ENCODE results near the gene ARHGDIB. TPM values are rescaled to one million over a fixed set of nuclear protein-coding genes. Genes with fewer than 3 reads are reported as not detected.

ARHGDIB gene
- total RNA-seq, 3 donors from 2014 or later, result 241 to 278 (median 247) TPM

- DNase-seq, result no peak
- Mint-ChIP-seq H3K27me3 (ENCODE audit: low read depth) (peaks cover under 1% of the 10 kb centered on the region), H3K9me3 (peaks cover 6% of the 10 kb centered on the region), H3K36me3 (ENCODE audit: insufficient read depth) (no peaks in the 10 kb centered on the region), H3K4me3 (no peak overlapping the region), H3K4me1 (ENCODE audit: low read depth) (peaks cover 37% of the 10 kb centered on the region)
- no peak for ATAC-seq
These were observed 31.7 kb upstream of the ARHGDIB start for GRCh38 chr12:14993117-14993516.

GRCh38 chr12:14992673-14993072 is 31.3 kb upstream of the ARHGDIB start:
- no peaks in the 10 kb centered on the region for H3K27me3 Mint-ChIP-seq (ENCODE audit: low read depth)
- no peak for DNase-seq
- no peak overlapping the region for H3K4me3 Mint-ChIP-seq
- H3K4me1 Mint-ChIP-seq (ENCODE audit: low read depth), result peaks cover 38% of the 10 kb centered on the region
- peaks cover 6% of the 10 kb centered on the region for H3K9me3 Mint-ChIP-seq
- ATAC-seq, result no peak
- no peaks in the 10 kb centered on the region for H3K36me3 Mint-ChIP-seq (ENCODE audit: insufficient read depth)

GRCh38 chr12:14991069-14991468 is 29.7 kb upstream of the ARHGDIB start:
- Mint-ChIP-seq H3K9me3 (peaks cover 6% of the 10 kb centered on the region), H3K27me3 (ENCODE audit: low read depth) (no peaks in the 10 kb centered on the region), H3K4me1 (ENCODE audit: low read depth) (peaks cover 38% of the 10 kb centered on the region), H3K36me3 (ENCODE audit: insufficient read depth) (no peaks in the 10 kb centered on the region), H3K4me3 (no peak overlapping the region)
- no peak for ATAC-seq
- no peak for DNase-seq

GRCh38 chr12:14989790-14990189 is 28.4 kb upstream of the ARHGDIB start:
- Mint-ChIP-seq H3K4me3 (no peak overlapping the region), H3K36me3 (ENCODE audit: insufficient read depth) (no peaks in the 10 kb centered on the region), H3K9me3 (peaks cover 6% of the 10 kb centered on the region), H3K27me3 (ENCODE audit: low read depth) (no peaks in the 10 kb centered on the region), H3K4me1 (ENCODE audit: low read depth) (peaks cover 28% of the 10 kb centered on the region)
- ATAC-seq (no peak), DNase-seq (no peak)

GRCh38 chr12:14988035-14988434 is 26.6 kb upstream of the ARHGDIB start:
- ATAC-seq (no peak), DNase-seq (no peak)
- Mint-ChIP-seq H3K9me3 (peaks cover 6% of the 10 kb centered on the region), H3K27me3 (ENCODE audit: low read depth) (no peaks in the 10 kb centered on the region), H3K36me3 (ENCODE audit: insufficient read depth) (no peaks in the 10 kb centered on the region), H3K4me1 (ENCODE audit: low read depth) (peaks cover 24% of the 10 kb centered on the region), H3K4me3 (no peak overlapping the region)

GRCh38 chr12:14986449-14986848 is 25.0 kb upstream of the ARHGDIB start:
- DNase-seq (no peak), ATAC-seq (no peak)
- Mint-ChIP-seq H3K27me3 (ENCODE audit: low read depth) (no peaks in the 10 kb centered on the region), H3K4me1 (ENCODE audit: low read depth) (peaks cover 35% of the 10 kb centered on the region), H3K36me3 (ENCODE audit: insufficient read depth) (no peaks in the 10 kb centered on the region), H3K4me3 (no peak overlapping the region), H3K9me3 (peaks cover 5% of the 10 kb centered on the region)

GRCh38 chr12:14984766-14985285 is 23.4 kb upstream of the ARHGDIB start:
- Mint-ChIP-seq H3K4me3 (no peak overlapping the region), H3K4me1 (ENCODE audit: low read depth) (peaks cover 48% of the 10 kb centered on the region), H3K9me3 (no peaks in the 10 kb centered on the region), H3K27me3 (ENCODE audit: low read depth) (no peaks in the 10 kb centered on the region), H3K36me3 (ENCODE audit: insufficient read depth) (no peaks in the 10 kb centered on the region)
- ATAC-seq, result no peak
- DNase-seq, result no peak

- no peaks in the 10 kb centered on the region for H3K27me3 Mint-ChIP-seq (ENCODE audit: low read depth)
- no peaks in the 10 kb centered on the region for H3K9me3 Mint-ChIP-seq
- peaks cover 47% of the 10 kb centered on the region for H3K4me1 Mint-ChIP-seq (ENCODE audit: low read depth)
- no peak overlapping the region for H3K4me3 Mint-ChIP-seq
- ATAC-seq (no peak), DNase-seq (no peak)
- H3K36me3 Mint-ChIP-seq (ENCODE audit: insufficient read depth), result no peaks in the 10 kb centered on the region
These were observed 22.6 kb upstream of the ARHGDIB start for GRCh38 chr12:14984036-14984435.

GRCh38 chr12:14982991-14983390 is 21.6 kb upstream of the ARHGDIB start:
- Mint-ChIP-seq H3K4me1 (ENCODE audit: low read depth) (peaks cover 54% of the 10 kb centered on the region), H3K9me3 (no peaks in the 10 kb centered on the region), H3K4me3 (no peak overlapping the region), H3K36me3 (ENCODE audit: insufficient read depth) (no peaks in the 10 kb centered on the region), H3K27me3 (ENCODE audit: low read depth) (no peaks in the 10 kb centered on the region)
- DNase-seq, result no peak
- no peak for ATAC-seq

- no peak for DNase-seq
- peaks cover 56% of the 10 kb centered on the region for H3K4me1 Mint-ChIP-seq (ENCODE audit: low read depth)
- ATAC-seq, result no peak
- H3K9me3 Mint-ChIP-seq, result no peaks in the 10 kb centered on the region
- H3K4me3 Mint-ChIP-seq, result no peak overlapping the region
- H3K36me3 Mint-ChIP-seq (ENCODE audit: insufficient read depth), result no peaks in the 10 kb centered on the region
- H3K27me3 Mint-ChIP-seq (ENCODE audit: low read depth), result no peaks in the 10 kb centered on the region
These were observed 21.2 kb upstream of the ARHGDIB start for GRCh38 chr12:14982562-14982961.

- ATAC-seq, result no peak
- H3K4me1 Mint-ChIP-seq (ENCODE audit: low read depth), result peaks cover 56% of the 10 kb centered on the region
- no peaks in the 10 kb centered on the region for H3K9me3 Mint-ChIP-seq
- H3K4me3 Mint-ChIP-seq, result no peak overlapping the region
- H3K27me3 Mint-ChIP-seq (ENCODE audit: low read depth), result no peaks in the 10 kb centered on the region
- H3K36me3 Mint-ChIP-seq (ENCODE audit: insufficient read depth), result no peaks in the 10 kb centered on the region
- DNase-seq, result no peak
These were observed 19.6 kb upstream of the ARHGDIB start for GRCh38 chr12:14981049-14981448.

- Mint-ChIP-seq H3K4me1 (ENCODE audit: low read depth) (peaks cover 53% of the 10 kb centered on the region), H3K27me3 (ENCODE audit: low read depth) (no peaks in the 10 kb centered on the region), H3K36me3 (ENCODE audit: insufficient read depth) (no peaks in the 10 kb centered on the region), H3K4me3 (no peak overlapping the region), H3K9me3 (no peaks in the 10 kb centered on the region)
- ATAC-seq, result no peak
- no peak for DNase-seq
These were observed 18.1 kb upstream of the ARHGDIB start for GRCh38 chr12:14979468-14979867.

GRCh38 chr12:14976658-14977057 is 15.3 kb upstream of the ARHGDIB start:
- Mint-ChIP-seq H3K4me3 (no peak overlapping the region), H3K36me3 (ENCODE audit: insufficient read depth) (no peaks in the 10 kb centered on the region), H3K4me1 (ENCODE audit: low read depth) (peaks cover 48% of the 10 kb centered on the region), H3K27me3 (ENCODE audit: low read depth) (no peaks in the 10 kb centered on the region), H3K9me3 (no peaks in the 10 kb centered on the region)
- no peak for DNase-seq
- no peak for ATAC-seq

- H3K4me1 Mint-ChIP-seq (ENCODE audit: low read depth), result peaks cover 41% of the 10 kb centered on the region
These were observed 14.1 kb upstream of the ARHGDIB start for GRCh38 chr12:14975457-14975856.

GRCh38 chr12:14974633-14975032 is 13.2 kb upstream of the ARHGDIB start:
- H3K36me3 Mint-ChIP-seq (ENCODE audit: insufficient read depth), result no peaks in the 10 kb centered on the region
- peaks cover 37% of the 10 kb centered on the region for H3K4me1 Mint-ChIP-seq (ENCODE audit: low read depth)
- ATAC-seq (no peak), DNase-seq (no peak)
- no peak overlapping the region for H3K4me3 Mint-ChIP-seq
- no peaks in the 10 kb centered on the region for H3K9me3 Mint-ChIP-seq
- no peaks in the 10 kb centered on the region for H3K27me3 Mint-ChIP-seq (ENCODE audit: low read depth)

More at GRCh38 chr12:14975457-14975856, 14.1 kb upstream of the ARHGDIB start:
- no peak for ATAC-seq
- DNase-seq, result no peak
- Mint-ChIP-seq H3K36me3 (ENCODE audit: insufficient read depth) (no peaks in the 10 kb centered on the region), H3K9me3 (no peaks in the 10 kb centered on the region), H3K4me3 (no peak overlapping the region), H3K27me3 (ENCODE audit: low read depth) (no peaks in the 10 kb centered on the region)

GRCh38 chr12:14972816-14973215 is 11.4 kb upstream of the ARHGDIB start, which contains the start of gene PDE6H:
Gene PDE6H (plus strand): TSS chr12:14973042. CDS start chr12:14978013, 4,971 bp downstream.
- no peak for ATAC-seq
- no peak within 1 kb of the TSS for H3K4me3 Mint-ChIP-seq
- DNase-seq, result no peak
- H3K36me3 Mint-ChIP-seq (ENCODE audit: insufficient read depth), result no peaks in the 10 kb centered on the region
- H3K4me1 Mint-ChIP-seq (ENCODE audit: low read depth), result peaks cover 22% of the 10 kb centered on the region
- H3K27me3 Mint-ChIP-seq (ENCODE audit: low read depth), result no peaks in the 10 kb centered on the region
- no peaks in the 10 kb centered on the region for H3K9me3 Mint-ChIP-seq

All from activated T-cell treated with anti-CD3 and anti-CD28 coated beads, Interleukin-2, amount 50 U/mL, for 4 hours (primary cell).